ENCODE data around the gene SLC25A15.

Gene SLC25A15

DNA sequence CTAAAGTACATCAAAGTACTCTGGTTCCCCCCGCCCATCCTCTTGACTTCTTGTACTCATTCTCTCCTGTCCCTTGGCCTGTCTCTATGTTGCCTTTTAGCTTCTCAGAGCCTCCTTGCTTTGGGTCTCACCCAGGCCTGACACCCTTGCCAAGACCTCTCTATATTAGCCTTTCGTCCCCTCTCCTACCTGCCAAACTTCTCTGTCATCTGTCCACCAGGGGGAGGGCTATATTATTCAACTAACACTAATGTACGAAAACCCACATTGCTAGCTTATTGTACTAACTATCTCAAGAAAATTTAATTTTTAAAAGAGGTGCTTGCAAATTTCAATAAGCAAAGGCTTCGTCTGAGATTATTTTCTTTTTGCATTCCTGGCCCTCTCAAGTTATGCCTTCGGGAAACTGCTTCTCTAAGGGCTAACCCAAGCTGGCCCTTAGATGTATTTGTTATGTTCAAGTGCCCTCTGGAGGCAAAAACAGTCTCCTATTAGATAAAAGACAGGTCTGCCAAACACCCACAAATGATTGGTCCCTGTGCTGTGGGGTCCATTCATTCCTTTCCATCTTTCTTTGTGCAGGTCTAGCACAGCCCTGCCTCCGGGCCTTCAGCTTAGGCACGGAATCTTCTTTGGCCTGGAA is 12.1 kb upstream of the SLC25A15 start:
- H3K9me3 ChIP-seq: no peaks in the 10 kb centered on the region
- no peaks in the 10 kb centered on the region for H3K36me3 ChIP-seq
- H3K27me3 ChIP-seq: no peaks in the 10 kb centered on the region
- H3K27ac ChIP-seq: peak overlapping the region; percentile 76
- no peak for TF ChIP-seq CTCF (IDR thresholded peaks at IDR 0.05)
- peaks cover 17 to 23% of the 10 kb centered on the region in 2 experiments for H3K4me1 ChIP-seq (ENCODE audit: control insufficient read depth in 1 of 2, insufficient read depth in 1 of 2, low read depth in 1 of 2, low read length in 1 of 2)
- peak overlapping the region; percentile 36 to 48 for H3K4me3 ChIP-seq (ENCODE audit: low read depth in 1 of 2, low read length in 1 of 2)

DNA sequence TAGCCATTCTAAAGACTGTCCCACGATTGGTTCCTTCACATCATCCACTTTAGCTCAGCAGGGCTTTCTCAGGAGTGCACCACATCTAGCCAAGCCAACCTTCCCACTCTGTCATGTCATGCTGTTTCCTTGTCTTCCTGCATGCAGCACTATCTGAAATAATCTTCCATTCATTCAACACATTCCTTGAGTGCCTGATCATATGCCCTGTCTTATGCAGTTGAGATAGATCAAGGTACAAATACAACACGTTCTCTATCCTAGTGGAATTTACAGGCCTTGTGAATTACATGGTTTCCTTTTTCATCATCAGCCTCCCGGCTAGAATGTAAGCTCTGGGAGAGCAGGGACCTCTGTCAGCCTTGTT is 11.6 kb upstream of the SLC25A15 start:
- Histone ChIP-seq H3K27me3 (no peaks in the 10 kb centered on the region), H3K36me3 (no peaks in the 10 kb centered on the region), H3K4me1 (ENCODE audit: control insufficient read depth in 1 of 2, insufficient read depth in 1 of 2, low read depth in 1 of 2, low read length in 1 of 2) (peaks cover 17 to 23% of the 10 kb centered on the region in 2 experiments), H3K27ac (peak overlapping the region; percentile 76), H3K9me3 (no peaks in the 10 kb centered on the region), H3K4me3 (ENCODE audit: low read depth in 1 of 2, low read length in 1 of 2) (no peak overlapping the region)
- TF ChIP-seq CTCF (IDR thresholded peaks at IDR 0.05): no peak

GRCh38 chr13:40779049-40779448 is 10.4 kb upstream of the SLC25A15 start:
- Histone ChIP-seq H3K4me3 (ENCODE audit: low read depth in 1 of 2, low read length in 1 of 2) (no peak overlapping the region), H3K9me3 (no peaks in the 10 kb centered on the region), H3K36me3 (no peaks in the 10 kb centered on the region), H3K27ac (no peak overlapping the region), H3K27me3 (no peaks in the 10 kb centered on the region), H3K4me1 (ENCODE audit: control insufficient read depth in 1 of 2, insufficient read depth in 1 of 2, low read depth in 1 of 2, low read length in 1 of 2) (peaks cover 17 to 23% of the 10 kb centered on the region in 2 experiments)
- TF ChIP-seq CTCF (IDR thresholded peaks at IDR 0.05): no peak

DNA sequence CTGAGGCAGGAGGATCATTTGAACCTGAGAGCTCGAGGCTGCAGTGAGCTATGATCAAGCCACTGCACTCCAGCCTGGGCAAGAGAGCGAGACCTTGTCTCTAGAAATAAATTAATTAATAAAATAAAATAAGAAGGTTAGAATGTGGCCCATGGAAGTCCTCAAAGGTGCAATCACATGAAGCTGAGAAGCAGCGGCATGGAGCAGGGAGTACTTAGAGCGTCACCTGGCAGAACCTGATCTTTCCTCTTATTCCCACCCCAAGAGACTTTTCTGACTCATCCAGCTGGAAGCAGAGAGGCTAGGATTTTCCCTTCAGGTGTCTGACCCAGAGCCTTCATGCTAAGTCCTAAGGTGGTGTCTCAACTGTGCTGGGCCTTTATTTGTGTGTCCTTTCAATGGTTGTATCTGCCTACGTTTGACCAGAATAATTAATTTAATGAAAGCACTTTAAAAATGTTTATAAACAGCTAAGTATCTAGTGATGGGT is 9.6 kb upstream of the SLC25A15 start:
- no peaks in the 10 kb centered on the region for H3K36me3 ChIP-seq
- no peaks in the 10 kb centered on the region for H3K9me3 ChIP-seq
- H3K4me1 ChIP-seq (ENCODE audit: control insufficient read depth in 1 of 2, insufficient read depth in 1 of 2, low read depth in 1 of 2, low read length in 1 of 2): peaks cover 23% of the 10 kb centered on the region in 2 experiments
- no peak for TF ChIP-seq CTCF (IDR thresholded peaks at IDR 0.05)
- no peak overlapping the region for H3K4me3 ChIP-seq (ENCODE audit: low read depth in 1 of 2, low read length in 1 of 2)
- no peaks in the 10 kb centered on the region for H3K27me3 ChIP-seq
- no peak overlapping the region for H3K27ac ChIP-seq

- Histone ChIP-seq H3K4me3 (ENCODE audit: low read depth in 1 of 2, low read length in 1 of 2) (no peak overlapping the region), H3K4me1 (ENCODE audit: control insufficient read depth in 1 of 2, insufficient read depth in 1 of 2, low read depth in 1 of 2, low read length in 1 of 2) (peaks cover 21 to 23% of the 10 kb centered on the region in 2 experiments), H3K9me3 (no peaks in the 10 kb centered on the region), H3K36me3 (no peaks in the 10 kb centered on the region), H3K27ac (no peak overlapping the region), H3K27me3 (no peaks in the 10 kb centered on the region)
- TF ChIP-seq CTCF (IDR thresholded peaks at IDR 0.05): no peak
These were observed 8.5 kb upstream of the SLC25A15 start for GRCh38 chr13:40780822-40781401.

All from neutrophil (primary cell).